GM19043 (cell line): ENCODE measurements around the gene WDR38.
A peak's percentile ranks its signal among the peaks of the same experiment; 100 is the strongest.

Experiments used
- ATAC-seq: cut with Tn5 transposase; IDR thresholded peaks from one replicate; pipeline ENCODE4 v1.9.1; 2021; ENCODE audit warnings: low read depth; ENCODE audit not compliant: unreplicated experiment

WDR38 gene, protein sequence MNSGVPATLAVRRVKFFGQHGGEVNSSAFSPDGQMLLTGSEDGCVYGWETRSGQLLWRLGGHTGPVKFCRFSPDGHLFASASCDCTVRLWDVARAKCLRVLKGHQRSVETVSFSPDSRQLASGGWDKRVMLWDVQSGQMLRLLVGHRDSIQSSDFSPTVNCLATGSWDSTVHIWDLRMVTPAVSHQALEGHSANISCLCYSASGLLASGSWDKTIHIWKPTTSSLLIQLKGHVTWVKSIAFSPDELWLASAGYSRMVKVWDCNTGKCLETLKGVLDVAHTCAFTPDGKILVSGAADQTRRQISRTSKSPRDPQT

DNA sequence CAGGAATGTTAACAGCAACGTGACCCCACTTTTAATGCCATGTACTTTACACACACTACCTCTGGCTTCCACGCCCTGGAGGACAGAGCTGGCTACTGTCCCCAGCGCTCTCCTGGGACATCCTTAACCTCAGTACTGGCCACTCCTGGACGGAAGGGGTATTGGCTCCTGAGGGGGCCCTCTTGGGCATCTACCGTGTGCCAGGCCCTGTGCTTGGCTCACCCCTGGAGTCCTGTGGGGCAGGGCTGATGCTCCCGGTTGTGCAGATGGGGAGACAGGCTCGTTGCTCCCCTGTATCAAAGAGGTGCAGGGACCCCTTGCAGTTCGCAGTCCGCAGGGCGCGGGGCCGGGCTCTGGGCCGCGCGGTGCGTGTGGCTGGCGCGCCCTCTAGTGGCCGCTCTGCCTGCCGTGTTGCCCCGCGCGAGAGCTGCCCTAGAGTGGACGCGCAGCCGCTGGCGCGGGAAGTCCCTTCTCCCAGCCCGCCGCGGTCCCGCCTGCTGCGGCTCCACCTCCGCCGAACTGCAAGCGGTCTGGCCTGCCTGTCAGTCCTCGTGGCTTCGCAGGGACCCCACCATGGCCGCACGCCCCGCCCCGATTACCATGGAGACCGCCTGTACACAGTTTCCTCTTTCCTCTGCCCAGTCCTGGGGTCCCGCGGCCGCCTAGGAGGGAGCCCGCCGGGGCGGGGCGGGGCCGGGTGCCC is at the start of gene WDR38:
Gene WDR38 (plus strand): TSS at position 632 of the 703 bp plus-strand sequence. CDS start 72 bp downstream, outside the sequence.
- peak; percentile 58 for ATAC-seq

DNA sequence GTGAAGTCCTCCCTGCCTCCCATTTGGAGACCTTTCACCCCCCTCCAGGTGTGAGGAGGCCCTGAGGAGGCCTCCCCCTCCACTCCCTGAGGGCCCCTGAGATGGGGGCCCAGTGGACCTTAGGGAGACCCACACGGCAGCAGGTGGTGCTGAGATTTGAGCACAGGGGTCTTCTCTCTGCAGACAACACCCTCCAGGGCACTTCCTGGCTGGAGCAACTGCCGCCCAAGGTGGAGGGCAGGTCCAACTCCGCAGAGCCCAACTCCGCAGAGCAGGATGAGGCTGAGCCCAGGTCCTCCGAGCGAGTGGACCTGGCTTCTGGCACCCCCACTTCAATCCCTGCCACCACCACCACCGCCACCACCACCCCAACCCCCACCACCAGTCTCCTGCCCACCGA is 49.3 kb upstream of the WDR38 start:
- no peak for ATAC-seq

DNA sequence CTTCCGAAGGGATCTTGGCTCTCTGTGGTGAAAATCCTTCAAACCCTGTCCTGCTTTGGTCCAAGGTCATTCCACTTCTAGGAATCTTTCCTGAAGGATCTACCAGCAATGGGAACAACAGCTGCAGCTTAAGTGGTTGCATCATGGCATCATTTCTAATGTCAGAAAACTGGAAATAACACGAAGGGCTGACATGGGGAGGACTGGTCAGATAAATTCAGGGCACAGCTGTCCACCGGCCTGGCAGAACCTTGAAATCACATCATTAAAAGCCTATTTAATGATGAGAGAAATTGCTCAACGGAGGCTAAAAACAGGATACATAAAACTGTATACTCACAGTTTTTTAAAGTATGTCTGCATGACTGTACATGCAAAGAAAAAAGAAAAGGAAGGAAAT is 48.1 kb upstream of the WDR38 start:
- ATAC-seq = no peak

DNA sequence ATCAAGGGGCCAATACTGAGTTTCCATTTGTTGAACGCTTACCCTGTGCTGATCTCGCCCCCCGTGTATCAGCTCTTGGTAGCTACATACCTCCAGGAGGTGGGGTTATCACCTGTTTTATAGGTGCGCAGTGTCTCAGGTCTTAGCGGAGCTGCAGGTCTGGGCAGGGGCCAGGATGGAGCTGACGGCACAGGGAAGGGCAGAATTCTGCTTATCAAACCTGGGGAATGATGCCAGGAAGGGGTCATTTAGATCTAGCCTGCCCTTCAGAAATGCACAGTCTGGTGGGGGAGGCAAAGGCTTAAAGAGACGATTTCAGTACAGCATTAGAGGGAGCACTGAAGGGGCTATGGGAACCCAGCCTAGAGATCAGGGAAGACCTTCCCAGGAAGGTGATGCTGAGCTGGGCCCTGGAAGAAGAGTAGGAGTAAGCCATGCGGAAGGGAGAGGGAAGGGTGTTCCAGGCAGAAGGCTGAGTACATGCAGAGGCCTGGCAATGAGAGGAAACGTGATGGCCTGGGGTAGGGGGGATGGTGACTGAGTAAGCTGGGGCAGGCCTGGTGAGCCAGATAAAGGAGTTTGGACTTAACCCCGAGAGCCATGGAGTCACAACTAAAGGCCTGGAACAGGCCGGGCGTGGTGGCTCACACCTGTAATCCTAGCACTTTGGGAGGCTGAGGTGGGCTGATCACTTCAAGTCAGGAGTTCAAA is 44.9 kb upstream of the WDR38 start:
- no peak for ATAC-seq

DNA sequence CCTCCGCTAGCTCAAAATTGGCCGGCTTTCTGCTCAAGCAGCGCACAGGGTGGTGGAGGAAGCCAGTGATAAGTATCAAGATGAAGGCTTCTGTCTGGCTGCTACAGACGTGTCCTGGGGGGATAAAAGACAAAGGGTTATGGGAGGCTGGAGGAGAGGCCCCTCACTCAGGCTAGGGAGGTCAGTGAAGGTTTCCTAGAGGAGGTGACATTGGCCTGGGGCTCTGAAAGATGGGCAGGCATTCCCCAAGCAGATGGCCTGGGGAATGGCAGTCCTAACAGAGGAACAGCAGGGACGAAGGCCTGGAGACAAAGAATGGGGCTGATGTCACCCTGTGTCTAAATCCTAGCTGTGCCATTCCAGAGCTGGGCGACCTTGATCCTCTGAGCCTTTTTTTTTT is 44.0 kb upstream of the WDR38 start:
- ATAC-seq = no peak

DNA sequence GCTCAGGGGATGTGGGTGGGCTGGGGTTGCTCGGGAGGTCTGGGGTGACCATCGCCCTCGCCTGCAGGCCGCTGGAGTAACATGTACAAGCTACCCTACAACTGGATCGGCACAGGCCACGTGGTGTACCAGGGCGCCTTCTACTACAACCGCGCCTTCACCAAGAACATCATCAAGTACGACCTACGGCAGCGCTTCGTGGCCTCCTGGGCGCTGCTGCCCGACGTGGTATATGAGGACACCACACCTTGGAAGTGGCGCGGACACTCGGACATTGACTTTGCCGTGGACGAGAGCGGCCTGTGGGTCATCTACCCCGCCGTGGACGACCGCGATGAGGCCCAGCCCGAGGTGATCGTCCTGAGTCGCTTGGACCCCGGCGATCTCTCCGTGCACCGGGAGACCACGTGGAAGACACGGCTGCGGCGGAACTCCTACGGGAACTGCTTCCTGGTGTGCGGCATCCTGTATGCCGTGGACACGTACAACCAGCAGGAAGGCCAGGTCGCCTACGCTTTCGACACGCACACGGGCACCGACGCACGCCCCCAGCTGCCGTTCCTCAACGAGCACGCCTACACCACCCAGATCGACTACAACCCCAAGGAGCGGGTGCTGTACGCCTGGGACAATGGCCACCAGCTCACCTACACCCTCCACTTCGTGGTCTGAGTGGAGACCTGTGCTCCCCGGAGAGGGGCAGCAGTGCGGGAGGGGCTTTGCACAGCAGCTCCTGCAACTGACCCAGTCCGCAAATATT is 43.3 kb upstream of the WDR38 start:
- no peak for ATAC-seq

DNA sequence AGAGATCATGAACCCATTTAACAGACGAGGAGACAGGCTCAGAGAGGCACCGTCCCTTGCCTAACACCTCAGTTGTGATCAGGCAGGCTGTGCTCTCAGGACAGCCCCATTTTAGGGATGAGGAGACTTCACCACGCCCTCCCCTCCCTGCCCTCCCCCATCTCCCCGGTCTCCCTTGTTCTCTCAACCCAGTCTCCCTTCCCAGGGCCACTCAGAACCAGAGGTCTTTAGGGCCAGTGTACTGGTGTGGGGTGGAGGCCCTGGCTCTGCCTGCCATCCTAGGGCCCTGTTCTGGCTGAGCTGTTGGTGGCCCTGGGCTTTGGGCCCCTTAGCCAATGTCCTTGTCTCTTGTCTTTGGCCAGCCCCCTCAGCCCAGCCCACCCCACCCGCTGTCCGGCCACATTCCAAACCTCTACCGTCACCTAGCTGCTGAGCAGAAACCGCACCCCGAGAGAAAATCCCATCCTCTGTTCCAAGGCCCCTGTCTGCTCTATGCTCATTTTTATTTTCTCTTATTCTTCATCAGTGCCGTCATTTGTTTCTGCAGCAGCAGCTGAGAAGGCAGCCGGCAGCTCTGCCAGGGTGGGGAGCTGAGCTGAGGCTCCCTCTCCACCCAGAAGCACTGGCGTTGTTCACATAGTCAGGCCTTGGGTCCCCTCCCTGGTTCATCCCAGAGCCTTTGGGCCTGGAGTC is 42.5 kb upstream of the WDR38 start:
- ATAC-seq = no peak

DNA sequence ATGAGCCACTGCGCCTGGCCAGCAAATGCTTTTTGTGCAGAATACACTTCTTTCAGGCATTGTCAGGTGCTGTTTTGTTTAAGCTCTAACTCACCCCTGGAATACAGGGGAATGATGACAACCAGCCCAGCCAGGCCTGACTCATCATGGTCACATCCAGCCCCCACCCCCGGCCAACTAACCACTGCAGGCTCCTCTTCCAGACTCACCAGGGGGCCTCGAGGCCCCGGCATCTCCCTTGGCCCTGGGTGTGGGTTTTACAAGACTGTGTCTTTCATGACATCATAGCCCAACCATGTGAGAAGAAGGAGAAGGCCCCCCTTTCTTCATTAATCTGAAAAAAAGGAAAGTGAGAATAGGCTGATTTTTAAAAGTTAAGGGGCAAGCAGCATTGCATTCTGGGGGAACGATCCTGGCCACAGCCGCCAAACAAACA is 40.8 kb upstream of the WDR38 start:
- no peak for ATAC-seq

DNA sequence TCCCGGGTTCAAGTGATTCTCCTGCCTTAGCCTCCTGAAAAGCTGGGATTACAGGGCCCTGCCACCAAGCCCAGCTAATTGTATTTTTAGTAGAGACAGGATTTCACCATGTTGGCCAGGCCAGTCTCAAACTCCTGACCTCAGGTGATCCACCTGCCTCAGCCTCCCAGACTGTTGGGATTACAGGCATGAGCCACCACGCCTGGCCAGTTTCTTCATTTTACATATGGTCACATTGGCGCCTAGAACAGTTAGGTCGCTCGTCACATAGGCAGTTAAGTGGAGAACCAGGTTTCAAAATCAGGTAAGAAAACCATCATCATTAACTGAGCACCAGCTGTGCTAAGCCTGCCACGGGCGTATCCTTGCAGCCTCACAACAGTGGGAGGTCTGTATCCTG is 40.2 kb upstream of the WDR38 start:
- no peak for ATAC-seq

DNA sequence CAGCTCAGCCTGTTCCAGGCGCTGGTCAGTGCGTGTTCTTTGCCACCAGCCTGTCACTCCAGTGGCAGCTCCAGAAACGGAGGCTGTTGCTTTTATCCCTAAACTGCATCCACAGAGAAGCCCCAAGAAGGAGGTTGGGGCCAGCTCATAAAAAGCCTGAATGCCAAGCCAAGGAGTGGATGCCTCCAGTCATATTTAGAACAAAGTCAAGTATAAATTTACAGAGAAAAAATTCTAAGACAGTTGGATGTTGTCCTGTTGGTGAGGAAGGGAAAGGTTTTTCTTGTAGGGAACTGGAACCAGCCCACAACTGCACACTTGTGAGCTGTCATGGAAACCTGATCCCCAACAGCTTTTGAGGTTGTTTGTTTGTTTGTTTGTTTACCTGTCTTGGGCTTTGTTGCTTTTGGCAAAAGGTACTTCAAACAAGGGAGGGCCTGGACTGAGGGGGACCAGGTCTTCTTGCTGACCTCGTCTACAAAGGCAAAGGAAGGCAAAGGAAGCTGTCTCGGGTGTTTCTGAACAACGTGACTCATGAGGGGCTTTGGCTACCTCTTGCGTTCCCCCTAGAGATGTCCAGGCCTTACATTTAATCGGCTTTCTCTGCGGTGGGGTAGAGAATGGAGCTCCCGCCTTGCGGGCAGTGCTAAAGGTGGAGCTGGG is 39.6 kb upstream of the WDR38 start:
- no peak for ATAC-seq

DNA sequence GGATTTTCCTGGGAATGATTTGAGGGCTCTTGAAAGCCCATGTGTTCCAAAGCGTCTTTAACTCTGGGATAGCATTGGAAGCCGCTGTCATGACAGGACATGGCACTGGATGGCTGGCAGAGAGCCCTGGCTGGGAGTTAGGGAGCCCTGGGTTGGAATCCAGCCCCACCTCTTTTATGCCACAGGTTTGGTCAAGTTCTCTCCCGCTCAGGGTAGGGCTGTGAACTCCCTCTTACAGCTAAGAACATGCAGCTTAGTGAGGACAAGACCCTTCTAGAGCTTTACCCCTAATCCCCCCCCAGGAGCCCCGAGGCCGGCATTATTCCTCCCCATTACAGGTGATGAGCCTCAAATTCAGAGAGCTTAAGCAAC is 39.1 kb upstream of the WDR38 start:
- no peak for ATAC-seq

DNA sequence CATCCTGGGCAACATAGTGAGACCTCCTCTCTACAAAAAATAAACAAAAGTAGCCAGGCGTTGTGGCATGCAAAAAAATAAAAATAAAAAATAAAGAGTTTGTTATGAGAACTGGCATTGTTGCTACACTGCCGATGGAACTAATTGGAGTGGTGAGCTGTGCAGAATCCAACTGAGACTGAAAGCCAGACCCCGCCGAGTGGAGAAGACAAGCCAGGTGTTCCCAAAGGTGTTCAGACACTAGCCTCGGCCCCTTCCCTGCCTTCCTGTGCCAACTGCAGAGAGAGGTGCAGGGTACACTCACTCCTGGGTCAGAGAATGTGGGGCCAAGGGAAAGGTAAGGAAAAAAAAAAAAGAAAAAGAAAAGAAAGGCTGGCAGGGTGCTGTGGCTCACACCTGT is 37.7 kb upstream of the WDR38 start:
- no peak for ATAC-seq

DNA sequence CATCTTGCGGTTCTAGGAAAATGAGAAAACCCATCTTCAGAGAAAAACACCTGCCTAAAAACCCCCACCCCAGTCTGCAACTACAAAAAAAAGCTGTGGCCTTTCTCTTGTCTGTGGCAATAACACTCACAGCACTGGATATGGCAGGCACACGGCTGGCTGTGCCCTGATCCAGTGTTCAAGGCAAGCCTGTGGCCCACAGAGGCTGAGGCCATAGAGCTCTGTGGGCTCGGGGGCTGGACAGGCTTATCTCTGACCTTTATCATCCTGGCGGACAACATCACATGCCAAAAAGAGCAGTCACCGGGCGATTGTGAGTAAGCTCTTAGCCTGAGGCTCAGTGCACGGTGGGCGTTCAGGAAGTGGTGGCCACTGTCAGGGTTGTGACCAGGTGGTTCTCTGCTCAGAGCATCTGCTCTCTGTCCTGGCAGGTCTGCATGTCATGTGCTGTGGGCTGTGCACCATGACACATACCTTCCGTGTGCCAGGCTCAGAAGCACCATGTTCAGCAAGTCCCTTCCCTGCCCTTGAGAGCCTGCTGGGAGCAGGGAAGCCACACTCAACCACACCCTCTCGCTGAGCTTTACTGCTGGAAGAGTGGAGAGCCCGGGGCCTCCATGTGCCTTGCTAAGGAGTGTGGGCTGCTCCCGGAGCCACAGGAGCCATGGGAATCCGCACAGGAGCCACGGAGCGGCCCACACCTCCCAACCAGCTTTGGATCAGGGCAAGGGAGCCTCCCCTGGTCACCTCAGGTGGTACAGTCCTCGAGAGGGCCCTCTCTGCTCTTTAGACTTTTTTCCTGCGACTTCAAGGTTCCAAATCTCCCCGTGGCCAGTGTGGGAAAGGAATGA is 34.6 kb upstream of the WDR38 start:
- no peak for ATAC-seq

DNA sequence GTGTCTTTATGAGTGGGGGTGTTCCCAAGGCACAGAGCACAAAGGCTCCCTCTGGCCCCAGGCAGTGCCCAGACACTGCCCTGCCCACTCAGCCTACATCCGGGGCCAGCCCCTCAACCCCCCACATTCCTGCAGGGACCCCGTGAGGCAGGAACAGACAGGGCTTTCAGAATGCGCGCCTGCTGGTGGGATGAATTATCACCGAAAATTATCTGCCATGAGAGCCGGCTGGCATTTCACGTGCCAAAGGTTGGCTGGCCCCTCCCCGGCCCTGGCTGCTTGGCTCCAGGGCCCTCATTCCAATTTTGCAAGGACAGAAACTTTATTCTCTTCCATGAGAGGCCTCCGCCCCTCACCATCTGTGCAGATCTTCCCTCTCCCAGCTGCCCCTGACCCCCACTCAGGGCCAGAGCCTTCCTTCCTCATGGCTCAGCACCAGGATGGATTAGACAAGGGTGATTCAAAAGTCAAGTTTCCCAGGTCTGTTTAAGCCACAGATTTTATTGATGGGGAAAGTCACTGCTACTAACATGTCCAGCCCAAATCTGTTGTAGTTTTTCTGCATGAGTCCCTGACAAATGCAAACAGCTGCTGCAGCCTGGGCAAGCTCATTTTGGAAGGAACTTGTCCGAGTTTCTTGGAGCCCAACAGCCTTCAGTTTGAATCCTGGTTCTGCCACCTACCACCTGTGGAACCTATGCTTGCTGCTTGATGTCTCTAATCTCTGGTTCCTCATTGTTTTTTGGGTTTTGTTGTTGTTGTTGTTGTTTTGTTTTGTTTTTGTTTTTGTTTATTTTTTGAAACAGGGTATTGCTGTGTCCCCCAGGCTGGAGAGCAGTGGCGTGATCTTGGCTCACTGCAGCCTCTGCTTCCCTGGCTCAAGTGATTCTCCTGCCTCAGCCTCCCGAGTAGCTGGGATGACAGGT is 32.3 kb upstream of the WDR38 start:
- ATAC-seq = no peak

DNA sequence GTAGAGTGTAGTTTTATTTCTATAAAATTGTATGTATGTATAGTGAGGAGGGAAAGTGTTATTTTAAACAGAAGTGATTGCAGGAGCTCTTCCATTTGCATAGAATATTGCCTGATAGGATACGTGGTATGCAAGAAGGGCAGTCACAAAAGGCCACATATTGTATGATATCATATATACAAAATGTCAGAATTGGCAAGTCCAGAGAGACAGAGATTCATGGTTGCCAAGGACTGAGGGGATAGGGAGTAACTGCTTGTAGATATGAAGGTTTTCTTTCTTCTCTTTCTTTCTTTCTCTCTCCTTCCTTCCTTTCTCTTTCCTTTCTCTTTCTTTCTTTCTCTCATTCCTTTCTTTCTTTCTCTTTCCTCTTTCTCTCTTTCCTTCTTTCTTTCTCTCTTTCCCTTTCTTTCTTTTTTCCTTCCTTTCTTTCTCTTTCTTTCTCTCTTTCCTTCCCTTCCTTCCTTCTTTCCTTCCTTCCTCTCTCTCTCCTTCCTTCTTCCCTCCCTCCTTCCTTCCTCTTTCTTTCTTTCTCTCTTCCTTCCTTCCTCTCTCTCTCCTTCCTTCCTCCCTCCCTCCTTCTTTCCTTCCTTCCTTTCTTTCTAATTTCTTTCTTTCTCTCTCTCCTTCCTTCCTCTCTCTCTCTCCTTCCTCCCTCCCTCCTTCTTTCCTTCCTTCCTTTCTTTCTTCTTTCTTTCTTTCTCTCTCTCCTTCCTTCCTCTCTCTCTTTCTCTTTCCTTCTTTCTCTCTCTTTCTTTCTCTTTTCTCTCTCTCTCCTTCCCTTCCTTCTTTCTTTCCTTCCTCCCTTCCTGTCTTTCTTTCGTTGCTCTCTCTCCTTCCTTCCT is 24.5 kb upstream of the WDR38 start:
- ATAC-seq = no peak

DNA sequence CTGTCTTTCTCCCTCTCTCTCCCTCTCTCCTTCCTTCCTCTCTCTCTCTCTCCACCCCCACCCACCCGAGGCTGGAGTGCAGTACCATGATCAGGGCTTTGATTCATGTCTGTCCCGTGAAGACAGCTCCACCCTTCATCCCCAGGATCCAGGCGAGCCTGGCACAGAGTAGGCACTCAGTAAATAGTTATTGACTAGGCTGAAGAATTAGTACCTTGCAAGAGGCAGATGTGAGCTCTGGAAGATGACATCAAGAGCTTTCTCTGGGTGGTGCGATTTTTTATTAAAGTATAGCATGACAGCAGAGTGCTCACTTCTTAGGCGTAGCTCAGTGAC is 24.0 kb upstream of the WDR38 start:
- ATAC-seq = no peak

DNA sequence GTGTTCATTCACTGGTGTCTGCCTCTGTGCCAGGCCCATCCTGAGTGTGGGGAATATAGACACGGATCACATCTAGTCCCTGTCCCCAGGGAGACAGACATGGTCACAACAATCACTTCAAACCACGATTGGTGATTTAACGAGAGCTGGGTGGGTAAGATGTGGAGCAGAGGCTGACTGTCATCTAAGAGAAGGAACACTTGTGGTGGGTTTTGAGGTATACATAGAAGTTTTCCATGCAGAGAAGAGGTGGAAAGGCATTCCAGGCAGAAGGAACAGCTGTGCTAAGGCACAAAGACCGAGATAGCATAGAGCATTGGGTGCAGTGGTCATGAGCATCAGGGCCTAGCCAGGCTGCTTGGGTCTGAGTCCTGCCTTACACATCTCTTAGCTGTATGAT is 22.7 kb upstream of the WDR38 start:
- ATAC-seq = no peak
